ENCODE results near the gene OR1Q1. TPM values are rescaled to one million over a fixed set of nuclear protein-coding genes. Genes with fewer than 3 reads are reported as not detected.
"Not testable (repeated sequence)": the region's sequence is repeated elsewhere in the genome, so short reads cannot be mapped to it uniquely, and the experiment has no call there.

OR1Q1 gene
- total RNA-seq: not detected

- Histone ChIP-seq H3K36me3 (no peaks in the 10 kb centered on the region), H3K4me1 (no peaks in the 10 kb centered on the region), H3K27me3 (no peaks in the 10 kb centered on the region), H3K4me3 (no peak within 1 kb of the TSS), H3K9me3 (peaks cover 0 to 3% (median 0%) of the 10 kb centered on the region in 4 donors), H3K27ac (replicated peaks in 1 of 4) (no peak within 1 kb of the TSS)
- intact Hi-C loops (cut with DNase I): no loop called here
- 71% methylated on average over 1 of the region's 1 CpG for WGBS
- DNase-seq (ENCODE audit: extremely low spot score): no peak
- TF ChIP-seq POLR2A (IDR thresholded peaks at IDR 0.05; ENCODE audit: low read depth) (no peak), POLR2AphosphoS5 (IDR thresholded peaks at IDR 0.05) (no peak), CTCF (IDR thresholded peaks at IDR 0.05) (no peak), EP300 (IDR thresholded peaks at IDR 0.05) (no peak)
These were observed at the start of gene OR1Q1 for GRCh38 chr9:122614362-122614761. Gene OR1Q1 (plus strand): TSS chr9:122614738. CDS start chr9:122614738, 0 bp downstream.

DNA sequence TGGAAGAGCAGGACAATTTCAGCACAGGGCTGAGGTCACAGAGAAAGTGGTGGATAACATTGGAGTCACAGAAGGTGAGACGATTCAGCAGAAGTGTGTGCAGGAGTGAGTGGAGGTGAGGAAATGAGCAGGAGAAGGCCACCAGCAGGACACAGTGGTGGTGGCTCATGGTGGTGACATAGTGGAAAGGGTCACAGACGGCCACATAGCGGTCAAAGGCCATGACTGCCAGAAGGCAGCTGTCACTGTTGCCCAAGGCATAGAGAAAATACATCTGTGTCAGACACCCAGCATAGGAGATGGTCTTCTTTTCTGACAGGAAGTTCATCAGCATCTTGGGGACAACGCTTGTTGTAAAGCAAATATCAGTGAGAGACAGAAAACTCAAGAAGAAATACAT lies 46.6 kb upstream of the OR1Q1 start:
- no peak for TF ChIP-seq POLR2A (IDR thresholded peaks at IDR 0.05; ENCODE audit: low read depth)
- TF ChIP-seq CTCF (IDR thresholded peaks at IDR 0.05): no peak
- TF ChIP-seq POLR2AphosphoS5 (IDR thresholded peaks at IDR 0.05): no peak
- no peak for TF ChIP-seq EP300 (IDR thresholded peaks at IDR 0.05)
- Histone ChIP-seq H3K27ac (replicated peaks in 1 of 4) (no peak overlapping the region), H3K4me1 (no peaks in the 10 kb centered on the region), H3K9me3 (peaks cover 0 to 12% (median 4%) of the 10 kb centered on the region in 4 donors), H3K36me3 (no peaks in the 10 kb centered on the region), H3K27me3 (no peaks in the 10 kb centered on the region), H3K4me3 (no peak overlapping the region)
- intact Hi-C loops (cut with DNase I): no loop called here
- DNase-seq (ENCODE audit: extremely low spot score): no peak
- WGBS: 85% methylated on average over 4 of the region's 4 CpGs

GRCh38 chr9:122572456-122572855 lies 42.1 kb upstream of the OR1Q1 start:
- Histone ChIP-seq H3K27ac (replicated peaks in 1 of 4) (no peak overlapping the region), H3K9me3 (no peaks in the 10 kb centered on the region), H3K27me3 (no peaks in the 10 kb centered on the region), H3K36me3 (no peaks in the 10 kb centered on the region), H3K4me3 (no peak overlapping the region), H3K4me1 (no peaks in the 10 kb centered on the region)
- intact Hi-C loops (cut with DNase I): no loop called here
- WGBS: 74% methylated on average over 2 of the region's 2 CpGs
- TF ChIP-seq EP300 (IDR thresholded peaks at IDR 0.05) (no peak), POLR2AphosphoS5 (IDR thresholded peaks at IDR 0.05) (no peak)
- no peak for DNase-seq (ENCODE audit: extremely low spot score)

DNA sequence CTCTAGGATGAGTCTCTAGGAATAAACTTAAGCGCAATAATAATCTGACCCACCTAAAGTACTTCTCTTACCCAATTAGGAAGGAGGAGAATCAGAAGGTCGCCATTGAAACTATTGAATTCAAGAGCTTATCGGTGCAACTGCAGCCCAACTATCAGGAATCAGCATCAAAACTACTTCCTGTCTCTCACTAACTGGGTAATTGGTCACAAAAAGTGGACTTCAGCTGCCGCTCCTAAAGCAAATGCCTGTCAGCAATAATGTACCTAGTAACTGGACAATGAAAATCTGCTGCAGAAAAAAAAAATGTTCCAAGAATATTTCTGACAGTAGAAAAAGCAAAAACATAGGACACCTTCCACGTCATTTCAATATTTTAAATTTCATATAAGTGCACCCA lies 34.7 kb upstream of the OR1Q1 start:
- Histone ChIP-seq H3K4me3 (no peak overlapping the region), H3K27me3 (no peaks in the 10 kb centered on the region), H3K36me3 (no peaks in the 10 kb centered on the region), H3K9me3 (no peaks in the 10 kb centered on the region), H3K27ac (replicated peaks in 1 of 4) (no peak overlapping the region), H3K4me1 (no peaks in the 10 kb centered on the region)
- TF ChIP-seq EP300 (IDR thresholded peaks at IDR 0.05) (no peak), POLR2AphosphoS5 (IDR thresholded peaks at IDR 0.05) (no peak), POLR2A (IDR thresholded peaks at IDR 0.05; ENCODE audit: low read depth) (no peak), CTCF (IDR thresholded peaks at IDR 0.05) (no peak)
- intact Hi-C loops (cut with DNase I): no loop called here
- WGBS: 62% methylated on average over 5 of the region's 5 CpGs
- no peak for DNase-seq (ENCODE audit: extremely low spot score)

GRCh38 chr9:122580360-122580759 lies 34.2 kb upstream of the OR1Q1 start:
- TF ChIP-seq POLR2A (IDR thresholded peaks at IDR 0.05; ENCODE audit: low read depth) (no peak), CTCF (IDR thresholded peaks at IDR 0.05) (no peak), EP300 (IDR thresholded peaks at IDR 0.05) (no peak), POLR2AphosphoS5 (IDR thresholded peaks at IDR 0.05) (no peak)
- H3K36me3 ChIP-seq: no peaks in the 10 kb centered on the region
- no peaks in the 10 kb centered on the region for H3K27me3 ChIP-seq
- H3K27ac ChIP-seq (replicated peaks in 1 of 4): no peak overlapping the region
- intact Hi-C loops (cut with DNase I): no loop called here
- WGBS: 80% methylated on average over 3 of the region's 3 CpGs
- no peak for DNase-seq (ENCODE audit: extremely low spot score)
- no peaks in the 10 kb centered on the region for H3K4me1 ChIP-seq
- no peaks in the 10 kb centered on the region for H3K9me3 ChIP-seq
- H3K4me3 ChIP-seq: no peak overlapping the region

DNA sequence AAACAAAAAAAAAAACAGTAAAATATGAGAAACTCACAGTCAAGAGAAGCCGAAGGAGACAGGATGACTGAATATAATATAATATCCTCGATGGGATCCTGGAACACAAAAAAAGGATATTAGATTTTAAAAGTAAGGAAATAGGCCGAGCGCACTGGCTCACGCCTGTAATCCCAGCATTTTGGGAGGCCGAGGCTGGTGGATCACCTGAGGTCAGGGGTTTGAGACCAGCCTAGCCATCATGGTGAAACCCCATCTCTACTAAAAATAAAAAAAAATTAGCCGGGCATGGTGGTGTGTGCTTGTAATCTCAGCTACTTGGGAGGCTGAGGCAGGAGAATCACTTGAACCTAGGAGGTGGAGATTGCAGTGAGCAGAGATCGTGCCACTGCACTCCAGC lies 31.3 kb upstream of the OR1Q1 start, which contains the start of gene OR1L8:
TSS of gene OR1L8 (minus strand) at position 101 of the 400 bp plus-strand sequence. CDS start 14,907 bp downstream, outside the sequence.
- H3K4me1 ChIP-seq; H3K27me3 ChIP-seq; H3K4me3 ChIP-seq; H3K9me3 ChIP-seq; H3K36me3 ChIP-seq; H3K27ac ChIP-seq (replicated peaks in 1 of 4); intact Hi-C loops (cut with DNase I); DNase-seq (ENCODE audit: extremely low spot score): not testable (repeated sequence)
- WGBS: 80% methylated on average over 8 of the region's 8 CpGs
